NT2/D1 (cell line): ENCODE measurements around the gene TEX44.

Source experiments
- SUZ12 ChIP-seq: IDR thresholded peaks from 2 replicates; pipeline ENCODE4 v1.6.1; 2011; ENCODE audit not compliant: insufficient read length, insufficient read depth; ENCODE audit errors: extremely low read depth
- YY1 ChIP-seq: IDR thresholded peaks from 2 replicates; pipeline ENCODE4 v1.6.1; 2011; ENCODE audit not compliant: insufficient read length, insufficient read depth
- ZNF274 ChIP-seq: IDR thresholded peaks from 2 replicates; pipeline ENCODE4 v1.6.1; 2011; ENCODE audit warnings: mild to moderate bottlenecking, low read depth, low read length

DNA sequence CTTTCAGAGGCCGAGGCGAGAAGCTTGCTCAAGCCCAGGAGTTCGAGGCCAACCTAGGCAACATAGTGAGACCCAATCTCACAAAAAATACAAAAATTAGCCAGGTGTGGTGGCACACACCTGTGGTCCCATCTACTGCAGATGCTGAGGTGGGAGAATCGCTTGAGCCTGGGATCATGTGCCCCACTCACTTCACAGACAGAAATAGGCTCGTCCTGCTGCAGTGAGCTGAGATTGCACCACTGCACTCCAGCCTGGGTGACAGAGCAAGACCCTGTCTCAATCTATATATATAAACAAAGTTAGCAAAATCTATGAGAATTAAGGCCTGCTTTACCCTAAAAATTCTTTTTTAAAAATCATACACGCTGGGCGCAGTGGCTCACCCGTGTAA lies 50.8 kb downstream of the TEX44 start:
- TF ChIP-seq ZNF274 (no peak), SUZ12 (no peak), YY1 (no peak)
